HG02884 (cell line): ENCODE measurements around the gene ARHGEF38.
"Not testable (repeated sequence)": the region's sequence is repeated elsewhere in the genome, so short reads cannot be mapped to it uniquely, and the experiment has no call there.

Experiments
- ATAC-seq: cut with Tn5 transposase; IDR thresholded peaks from one replicate; pipeline ENCODE4 v1.9.1; 2021; ENCODE audit warnings: mild to moderate bottlenecking, moderate library complexity; ENCODE audit not compliant: unreplicated experiment

Gene ARHGEF38

GRCh38 chr4:105607876-105608275, 55.5 kb downstream of the ARHGEF38 start:
- no peak for ATAC-seq

- not testable (repeated sequence) for ATAC-seq
Measured at GRCh38 chr4:105609819-105610218, 57.4 kb downstream of the ARHGEF38 start.

- no peak for ATAC-seq
Measured at GRCh38 chr4:105613306-105613705, 60.9 kb downstream of the ARHGEF38 start.

DNA sequence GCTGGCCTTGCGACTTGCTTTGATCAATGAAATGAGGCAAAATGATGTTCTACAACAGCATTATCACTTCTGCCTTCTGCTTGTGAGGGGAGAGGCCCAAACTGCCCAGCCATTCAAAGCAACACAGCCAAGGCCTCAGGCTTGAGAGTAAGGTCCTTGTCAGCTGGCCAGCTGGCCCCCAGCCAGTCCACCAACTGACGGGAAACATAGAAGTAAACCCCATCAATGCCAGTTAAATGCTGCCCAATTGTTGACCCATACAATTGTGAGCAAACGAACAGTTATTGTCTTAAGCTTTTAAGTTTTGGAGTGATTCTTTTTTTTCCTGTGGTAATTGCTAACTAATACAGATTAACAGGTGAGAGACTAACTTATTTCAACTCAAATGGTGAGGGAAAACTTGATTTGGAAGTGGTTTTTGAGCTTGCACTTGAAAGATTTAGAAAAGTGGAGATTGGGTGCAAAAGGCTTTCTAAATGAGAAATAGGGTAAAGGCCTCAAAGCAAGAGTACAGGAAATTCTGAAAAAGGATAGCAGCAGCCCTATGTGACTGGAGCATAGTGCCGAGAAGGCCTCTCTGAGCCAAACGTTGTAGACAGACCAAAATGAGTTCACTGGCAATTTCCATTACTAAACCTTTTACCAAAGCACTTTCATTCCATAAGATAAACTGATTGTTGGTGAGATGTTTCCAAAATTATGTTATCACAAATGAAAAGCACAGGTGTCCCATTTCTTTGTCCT, 66.9 kb downstream of the ARHGEF38 start:
- ATAC-seq, result no peak

GRCh38 chr4:105620640-105621323, 68.4 kb downstream of the ARHGEF38 start:
- ATAC-seq, result no peak

- no peak for ATAC-seq
Measured at GRCh38 chr4:105622269-105622668, 69.8 kb downstream of the ARHGEF38 start.

GRCh38 chr4:105623099-105623498, 70.7 kb downstream of the ARHGEF38 start:
- no peak for ATAC-seq

- peak; percentile 53 for ATAC-seq
Measured at GRCh38 chr4:105624530-105624929, 72.1 kb downstream of the ARHGEF38 start.

- no peak for ATAC-seq
Measured at GRCh38 chr4:105625214-105625613, 72.8 kb downstream of the ARHGEF38 start.

DNA sequence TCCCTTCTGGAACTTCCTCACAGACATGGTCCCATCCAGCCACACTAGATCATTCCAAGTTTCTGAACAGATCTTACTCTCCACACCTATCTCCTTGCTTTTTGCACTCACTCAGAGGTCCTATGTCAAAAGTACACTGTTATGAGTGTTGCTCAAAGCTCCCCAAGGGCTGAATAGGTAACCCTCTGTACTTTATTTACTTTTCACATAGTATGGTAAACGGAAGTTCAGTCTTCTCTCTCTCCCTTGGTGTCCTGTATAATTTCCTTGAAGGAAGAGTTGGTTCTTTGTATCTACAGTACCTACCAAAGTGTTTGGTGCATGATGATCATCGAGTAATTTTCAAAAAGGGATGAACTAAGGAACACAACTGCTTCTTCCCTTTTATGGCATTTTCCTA, 74.4 kb downstream of the ARHGEF38 start:
- ATAC-seq, result no peak

DNA sequence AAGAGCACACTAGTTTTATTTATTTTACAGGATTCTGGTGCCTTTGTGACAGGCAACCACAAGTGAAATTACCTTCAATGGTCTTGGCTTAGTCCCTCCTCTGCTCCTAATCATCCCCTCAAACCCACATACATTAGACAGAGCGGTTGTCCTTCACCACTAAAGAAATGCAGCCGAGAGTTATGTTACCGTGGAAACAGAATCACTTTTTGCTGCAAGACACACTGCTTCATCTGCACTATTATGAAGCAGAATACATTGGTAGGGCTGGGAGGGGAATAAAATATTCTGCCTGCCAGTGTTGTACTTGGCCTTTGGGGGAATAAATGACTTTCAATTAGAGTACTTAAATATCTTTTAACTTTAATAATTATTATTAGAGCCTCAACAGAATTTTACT, 75.2 kb downstream of the ARHGEF38 start:
- no peak for ATAC-seq

GRCh38 chr4:105630670-105631655, 78.5 kb downstream of the ARHGEF38 start:
- no peak for ATAC-seq

DNA sequence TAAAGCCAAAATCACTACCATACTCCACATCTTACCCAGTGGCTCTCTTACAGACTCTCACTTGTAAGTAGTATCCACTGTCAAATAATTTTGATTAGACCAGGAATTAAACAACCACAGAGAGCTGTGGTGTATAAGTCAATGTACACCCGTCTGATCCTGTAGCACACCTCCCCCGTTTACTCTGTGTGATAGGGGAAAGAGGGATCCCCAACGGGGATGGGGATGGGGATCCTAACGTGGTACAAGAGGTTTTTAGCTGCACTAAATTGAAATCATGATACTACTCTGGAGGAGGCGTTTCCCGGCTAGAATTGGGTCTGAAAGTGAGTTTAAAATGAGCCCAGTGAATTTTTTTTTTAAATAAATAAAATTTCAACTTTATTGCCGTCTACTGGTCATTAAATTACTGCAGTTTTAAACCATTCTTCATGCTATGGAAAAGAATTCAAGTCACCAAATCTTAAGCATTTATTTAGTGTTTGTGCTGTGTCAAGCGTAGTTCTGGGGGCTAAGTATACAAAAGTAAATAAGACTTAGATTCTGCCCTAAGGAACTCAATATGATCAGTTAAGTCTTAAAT, 79.5 kb downstream of the ARHGEF38 start:
- no peak for ATAC-seq

DNA sequence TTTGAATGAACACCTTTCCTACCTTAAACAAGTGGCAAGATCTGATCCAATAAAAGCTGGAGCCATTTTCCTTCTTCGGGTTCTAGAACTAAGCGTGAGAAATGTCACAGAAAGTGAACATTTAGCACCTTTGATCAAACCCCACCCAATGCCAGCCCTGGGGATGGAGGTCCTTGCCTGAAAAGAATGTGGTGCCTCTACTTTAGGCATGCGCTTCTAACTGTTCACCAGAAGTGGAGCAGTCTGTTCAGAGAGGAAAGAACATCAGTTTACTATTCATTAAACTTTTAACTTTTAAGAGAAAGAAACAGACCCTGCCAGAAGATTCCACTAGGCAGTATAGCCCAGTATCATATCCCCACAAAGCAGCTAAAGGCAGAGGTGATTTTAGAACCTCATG, 80.2 kb downstream of the ARHGEF38 start:
- peak; percentile 31 for ATAC-seq

DNA sequence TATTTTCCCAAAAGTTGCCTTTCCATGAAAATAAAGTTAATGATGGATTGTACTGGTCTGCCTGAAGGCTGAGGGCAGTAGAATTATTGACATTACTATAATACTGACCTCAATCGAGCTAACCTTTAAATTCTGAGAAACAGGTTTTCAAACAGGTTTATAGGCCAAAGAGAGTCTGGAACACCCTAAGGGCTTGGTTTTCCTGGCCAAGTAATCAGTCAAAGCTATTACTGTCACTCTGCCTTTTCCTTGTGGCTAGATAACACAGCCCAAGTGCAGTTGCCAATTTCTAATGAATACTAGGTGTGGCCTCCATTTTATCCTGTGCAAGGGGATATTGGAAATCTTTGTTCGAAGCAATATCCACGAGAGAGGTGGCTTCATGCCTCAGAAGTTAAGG, 80.8 kb downstream of the ARHGEF38 start:
- ATAC-seq, result no peak

DNA sequence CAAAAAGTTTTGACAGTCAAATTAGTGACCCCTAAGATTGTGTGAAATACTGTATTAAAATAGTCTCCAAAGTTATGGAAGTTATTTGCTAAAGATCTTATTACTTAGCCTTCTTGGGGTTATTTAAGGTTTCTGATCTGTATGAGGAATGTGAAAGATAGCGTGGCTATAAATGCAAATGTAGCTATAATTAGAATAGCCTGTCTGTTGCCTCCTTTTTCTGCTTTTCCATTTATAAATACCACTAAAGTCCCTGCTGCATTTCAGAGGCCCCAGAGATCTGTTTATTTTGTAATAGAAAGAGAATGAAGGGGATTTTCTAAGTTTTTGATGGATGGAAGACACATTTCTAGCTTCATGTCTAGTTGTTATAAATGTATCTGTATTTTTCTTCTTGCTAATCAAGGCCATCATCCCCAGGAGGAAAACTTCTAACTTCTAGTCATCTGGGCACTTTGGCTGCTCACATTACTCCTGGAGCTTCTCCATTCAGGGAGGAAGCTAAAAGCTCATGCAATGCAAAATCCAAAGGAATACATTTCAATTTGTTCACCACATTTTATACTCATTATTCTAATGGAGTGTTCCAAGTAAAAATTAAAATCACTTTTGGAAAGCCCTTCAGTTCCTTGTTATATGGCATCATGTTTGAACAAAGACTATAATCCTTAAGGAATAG, 82.1 kb downstream of the ARHGEF38 start:
- ATAC-seq, result peak; percentile 38

GRCh38 chr4:105637408-105638176, 85.2 kb downstream of the ARHGEF38 start:
- peak; percentile 82 for ATAC-seq

DNA sequence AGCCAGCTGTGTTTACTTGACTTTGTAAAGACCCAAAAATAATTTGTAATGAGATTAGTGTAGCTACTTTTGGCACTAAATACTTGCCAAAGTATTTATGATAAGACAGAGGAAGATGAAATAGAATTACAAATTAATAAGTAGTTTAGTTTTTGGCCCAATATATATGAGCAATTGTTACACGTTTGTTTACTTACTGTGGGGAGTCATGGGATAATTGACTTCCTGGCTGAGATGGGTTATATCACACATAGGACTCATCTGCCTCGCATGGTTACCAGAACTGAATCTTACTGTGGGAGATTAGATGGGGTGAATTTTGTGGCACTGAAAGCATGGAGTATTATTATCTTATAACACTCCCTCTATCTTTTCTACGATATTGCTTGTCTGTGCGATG, 89.4 kb downstream of the ARHGEF38 start:
- no peak for ATAC-seq

DNA sequence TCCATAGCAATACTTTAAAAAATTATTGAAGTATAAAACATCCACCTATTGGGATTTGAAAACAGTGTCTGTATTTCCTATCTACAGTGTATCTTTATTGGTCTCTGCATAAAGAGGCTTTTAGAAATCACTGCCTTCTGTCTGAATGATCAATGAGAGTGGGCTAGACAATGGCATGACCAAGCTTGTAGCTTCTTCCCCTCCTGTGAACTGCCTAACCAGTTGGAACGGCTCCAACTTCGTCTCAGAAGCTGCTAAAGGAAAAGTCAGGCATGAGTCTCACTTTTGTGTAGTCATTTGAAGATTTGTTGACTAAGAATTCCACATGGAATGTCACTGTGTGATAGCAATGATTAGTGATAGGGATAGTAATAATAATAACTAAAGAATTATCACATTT, 91.8 kb downstream of the ARHGEF38 start:
- no peak for ATAC-seq

DNA sequence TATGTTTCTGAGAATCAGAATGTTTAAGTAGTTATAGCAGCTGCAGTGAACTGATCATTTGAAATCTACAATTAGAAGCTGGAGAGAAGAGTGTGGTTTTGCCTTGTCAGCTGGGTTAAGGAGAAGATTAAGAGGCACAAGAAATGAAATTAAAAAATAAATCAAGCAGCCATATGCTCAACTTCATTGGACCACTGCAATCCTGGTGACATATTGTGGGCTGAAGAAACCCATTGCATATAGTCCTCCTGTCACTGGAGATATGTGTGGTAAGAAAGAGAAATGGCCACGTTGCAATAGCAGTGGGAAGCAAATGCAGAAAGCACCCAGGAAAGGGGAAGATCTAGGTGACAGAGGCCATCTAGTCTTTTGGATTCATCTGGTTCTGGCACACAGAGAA, 93.0 kb downstream of the ARHGEF38 start:
- ATAC-seq, result no peak
